PC-9 (cell line): ENCODE results near the gene FYN.

Source experiments
- CTCF ChIP-seq: fragments of 200-600 bp; sonication (generic); conservative IDR thresholded peaks from 2 replicates; pipeline ENCODE4 v1.6.1; 2017; ENCODE audit warnings: mixed run types, antibody characterized with exemption, mild to moderate bottlenecking, moderate library complexity
- EZH2 ChIP-seq: fragments of 200-600 bp; sonication (generic); IDR thresholded peaks from 2 replicates; pipeline ENCODE4 v1.8.0; 2017; ENCODE audit warnings: antibody characterized with exemption, low read depth

- TF ChIP-seq CTCF (no peak), EZH2 (no peak)
These were observed 149.8 kb downstream of the FYN start for GRCh38 chr6:111723412-111723970.
